ENCODE results near the gene IRF2.

- TF ChIP-seq EZH2 (IDR thresholded peaks at IDR 0.05) (no peak), POLR2AphosphoS5 (IDR thresholded peaks at IDR 0.05; ENCODE audit: borderline replicate concordance, low read depth, low read length) (no peak)
Observed at GRCh38 chr4:184387351-184387750, 87.0 kb downstream of the IRF2 start.

All from SK-N-MC (cell line).